ENCODE measurements around the gene HCN2. TPM values are rescaled to one million over a fixed set of nuclear protein-coding genes. Genes with fewer than 3 reads are reported as not detected.

Gene HCN2
- total and polyA plus RNA-seq, 7 donors, result 0.04 to 0.13 (median 0.07) TPM; not detected in 3

DNA sequence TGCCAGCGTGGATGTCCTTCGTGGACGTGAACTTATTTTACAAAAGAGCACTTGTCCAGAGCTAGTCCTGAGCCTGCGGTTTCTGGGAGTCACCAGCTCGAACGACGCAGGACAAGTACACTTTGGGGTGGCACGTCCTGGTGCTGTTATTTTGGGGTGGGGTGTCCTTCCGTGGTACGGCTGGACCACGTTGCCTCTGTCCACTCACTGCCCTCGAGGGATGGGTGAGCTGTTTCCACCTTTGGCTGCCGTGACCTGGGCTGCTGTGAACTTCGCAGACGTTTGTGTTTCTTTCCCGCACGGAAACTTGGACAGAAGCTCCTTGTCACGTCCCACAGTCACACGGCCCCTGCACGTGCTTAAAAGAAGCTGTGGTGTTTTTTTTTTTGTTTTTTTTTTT lies 34.9 kb upstream of the HCN2 start:
- DNase-seq, result no peak
- Histone ChIP-seq H3K4me1 (no peaks in the 10 kb centered on the region), H3K36me3 (ENCODE audit: insufficient read depth in 1 of 2, low read depth in 1 of 2) (no peaks in the 10 kb centered on the region), H3K27ac (no peak overlapping the region), H3K9me3 (no peaks in the 10 kb centered on the region), H3K4me3 (no peak overlapping the region), H3K27me3 (ENCODE audit: insufficient read depth in 3 of 3, low read length in 2 of 3) (peaks cover 0 to 16% (median 0%) of the 10 kb centered on the region in 3 donors)
- WGBS, 3 donors, result 55 to 64% (median 61%) methylated on average over 20 of the region's 20 CpGs
- TF ChIP-seq CTCF (IDR thresholded peaks at IDR 0.05), result no peak
- intact Hi-C loops (cut with DNase I), result no loop called here
- no peak for ATAC-seq

DNA sequence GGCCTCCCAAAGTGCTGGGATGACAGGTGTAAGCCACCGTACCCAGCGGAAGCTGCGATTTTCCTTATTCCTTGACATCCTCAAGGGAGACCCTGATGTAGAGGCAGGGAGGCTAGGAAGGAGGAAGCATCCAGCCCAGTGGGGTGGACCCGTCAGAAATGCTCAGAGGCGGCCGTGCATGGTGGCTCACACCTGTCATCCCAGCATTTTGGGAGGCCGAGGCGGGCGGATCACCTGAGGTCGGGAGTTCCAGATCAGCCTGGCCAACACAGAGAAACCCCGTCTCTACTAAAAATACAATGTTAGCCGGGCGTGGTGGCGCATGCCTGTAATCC lies 34.2 kb upstream of the HCN2 start:
- ATAC-seq (no peak), DNase-seq (no peak)
- Histone ChIP-seq H3K4me1 (no peaks in the 10 kb centered on the region), H3K4me3 (no peak overlapping the region), H3K27me3 (ENCODE audit: insufficient read depth in 3 of 3, low read length in 2 of 3) (peaks cover 0 to 16% (median 0%) of the 10 kb centered on the region in 3 donors), H3K36me3 (ENCODE audit: insufficient read depth in 1 of 2, low read depth in 1 of 2) (no peaks in the 10 kb centered on the region), H3K27ac (no peak overlapping the region), H3K9me3 (no peaks in the 10 kb centered on the region)
- intact Hi-C loops (cut with DNase I), result no loop called here
- 84 to 88% (median 86%) methylated on average over 10 to 14 of the region's 14 CpGs for WGBS, 3 donors
- no peak for TF ChIP-seq CTCF (IDR thresholded peaks at IDR 0.05)

DNA sequence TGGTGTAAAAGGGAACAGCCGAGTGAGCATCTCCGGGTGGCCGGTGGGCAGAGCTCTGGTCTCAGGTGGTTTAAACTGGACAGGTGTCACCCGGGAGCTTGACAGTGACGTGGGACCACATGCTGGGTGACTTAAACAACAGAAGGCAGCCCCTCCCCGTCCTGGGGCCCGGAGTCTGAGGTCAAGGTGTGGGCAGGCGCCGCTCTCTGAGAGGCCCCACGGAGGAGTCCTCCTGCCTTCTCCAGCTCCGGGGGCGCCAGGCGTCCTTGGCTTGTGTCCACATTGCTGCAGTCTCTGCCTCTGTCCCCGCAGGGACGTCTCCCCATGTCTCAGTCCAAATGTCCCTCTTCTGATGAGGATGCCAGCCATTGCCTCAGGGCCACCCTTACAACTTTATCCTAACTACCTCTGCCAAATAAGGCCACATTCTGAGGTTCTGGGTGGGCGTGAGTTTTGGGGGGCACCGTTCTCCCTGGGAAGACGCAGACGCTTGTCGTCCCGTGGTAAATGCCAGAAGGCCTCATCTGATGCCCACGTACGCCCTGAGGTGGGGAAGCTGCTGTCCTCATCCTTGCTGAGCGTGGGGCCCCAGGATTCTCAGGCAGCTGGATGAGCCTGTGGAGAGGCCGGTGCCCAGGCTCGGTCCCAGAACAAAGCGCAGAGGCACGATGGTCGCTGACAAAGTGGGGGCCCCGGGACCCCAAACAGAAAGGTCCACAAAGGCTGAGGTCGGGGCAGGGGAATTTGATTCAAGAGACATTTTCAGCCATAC lies 32.9 kb upstream of the HCN2 start:
- TF ChIP-seq CTCF (IDR thresholded peaks at IDR 0.05), result no peak
- no peak for ATAC-seq

DNA sequence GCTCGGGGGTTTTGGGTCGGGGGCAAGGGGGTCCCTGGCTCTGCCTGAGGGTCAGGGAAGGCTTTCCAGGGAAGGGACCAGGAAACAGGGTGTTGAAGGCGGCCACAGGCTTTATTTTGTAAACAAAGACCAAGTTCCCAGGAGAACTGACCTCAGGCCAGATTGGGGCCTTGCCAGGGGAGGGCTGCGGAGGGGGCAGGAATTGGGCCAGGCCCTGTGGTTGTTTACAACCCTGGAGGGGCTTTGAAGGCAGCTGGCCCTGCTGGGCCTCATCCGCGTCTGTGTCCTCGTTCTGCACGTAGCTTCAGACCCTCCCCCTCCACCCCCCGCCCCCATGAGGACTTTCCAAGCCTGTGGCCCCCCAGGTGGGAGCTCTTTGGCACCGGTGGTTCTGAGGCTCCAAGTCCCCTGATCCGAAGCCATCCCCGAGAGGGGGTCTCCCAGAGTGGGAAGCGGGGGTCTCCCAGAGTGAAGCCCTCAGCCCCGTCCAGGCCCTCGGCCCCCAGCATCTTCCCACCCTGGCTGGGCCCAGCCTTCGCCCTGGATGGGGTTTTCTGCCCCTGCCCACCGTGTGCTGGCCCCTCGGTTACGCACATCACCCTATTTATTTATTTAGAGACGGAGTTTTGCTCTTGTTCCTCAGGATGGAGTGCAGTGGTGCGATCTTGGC lies 30.8 kb upstream of the HCN2 start:
- intact Hi-C loops (cut with DNase I), result no loop called here
- 43 to 47% (median 43%) methylated on average over 21 of the region's 21 CpGs for WGBS, 3 donors
- ATAC-seq (no peak), DNase-seq (no peak)
- TF ChIP-seq CTCF (IDR thresholded peaks at IDR 0.05), result no peak
- Histone ChIP-seq H3K27ac (no peak overlapping the region), H3K4me3 (no peak overlapping the region), H3K27me3 (ENCODE audit: insufficient read depth in 3 of 3, low read length in 2 of 3) (peaks cover 0 to 16% (median 0%) of the 10 kb centered on the region in 3 donors), H3K9me3 (no peaks in the 10 kb centered on the region), H3K36me3 (ENCODE audit: insufficient read depth in 1 of 2, low read depth in 1 of 2) (no peaks in the 10 kb centered on the region), H3K4me1 (no peaks in the 10 kb centered on the region)

More for the DNA sequence above, 32.9 kb upstream of the HCN2 start:
- no peak for DNase-seq
- Histone ChIP-seq H3K4me3 (no peak overlapping the region), H3K36me3 (ENCODE audit: insufficient read depth in 1 of 2, low read depth in 1 of 2) (no peaks in the 10 kb centered on the region), H3K27me3 (ENCODE audit: insufficient read depth in 3 of 3, low read length in 2 of 3) (peaks cover 0 to 16% (median 0%) of the 10 kb centered on the region in 3 donors), H3K9me3 (no peaks in the 10 kb centered on the region), H3K27ac (no peak overlapping the region), H3K4me1 (no peaks in the 10 kb centered on the region)
- WGBS, 3 donors, result 68 to 74% (median 72%) methylated on average over 31 of the region's 31 CpGs
- intact Hi-C loops (cut with DNase I), result no loop called here
